GM12873 (cell line): ENCODE results near the gene LPIN3.

Experiments used
- TF ChIP-seq, protein P1 (sequence below): IDR thresholded peaks from 2 replicates; pipeline ENCODE4 v1.5.1; 2012; ENCODE audit warnings: low read depth, mild to moderate bottlenecking, moderate library complexity, low read length, control low read depth; ENCODE audit not compliant: insufficient read depth; ENCODE audit errors: missing control alignments

LPIN3 gene

GRCh38 chr20:41340327-41341055 is at the start of gene LPIN3:
Gene LPIN3, plus strand, starts transcription at chr20:41340821. Its CDS starts 4,983 bp downstream, at chr20:41345804.
- TF ChIP-seq, protein P1, sequence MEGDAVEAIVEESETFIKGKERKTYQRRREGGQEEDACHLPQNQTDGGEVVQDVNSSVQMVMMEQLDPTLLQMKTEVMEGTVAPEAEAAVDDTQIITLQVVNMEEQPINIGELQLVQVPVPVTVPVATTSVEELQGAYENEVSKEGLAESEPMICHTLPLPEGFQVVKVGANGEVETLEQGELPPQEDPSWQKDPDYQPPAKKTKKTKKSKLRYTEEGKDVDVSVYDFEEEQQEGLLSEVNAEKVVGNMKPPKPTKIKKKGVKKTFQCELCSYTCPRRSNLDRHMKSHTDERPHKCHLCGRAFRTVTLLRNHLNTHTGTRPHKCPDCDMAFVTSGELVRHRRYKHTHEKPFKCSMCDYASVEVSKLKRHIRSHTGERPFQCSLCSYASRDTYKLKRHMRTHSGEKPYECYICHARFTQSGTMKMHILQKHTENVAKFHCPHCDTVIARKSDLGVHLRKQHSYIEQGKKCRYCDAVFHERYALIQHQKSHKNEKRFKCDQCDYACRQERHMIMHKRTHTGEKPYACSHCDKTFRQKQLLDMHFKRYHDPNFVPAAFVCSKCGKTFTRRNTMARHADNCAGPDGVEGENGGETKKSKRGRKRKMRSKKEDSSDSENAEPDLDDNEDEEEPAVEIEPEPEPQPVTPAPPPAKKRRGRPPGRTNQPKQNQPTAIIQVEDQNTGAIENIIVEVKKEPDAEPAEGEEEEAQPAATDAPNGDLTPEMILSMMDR, result no peak

DNA sequence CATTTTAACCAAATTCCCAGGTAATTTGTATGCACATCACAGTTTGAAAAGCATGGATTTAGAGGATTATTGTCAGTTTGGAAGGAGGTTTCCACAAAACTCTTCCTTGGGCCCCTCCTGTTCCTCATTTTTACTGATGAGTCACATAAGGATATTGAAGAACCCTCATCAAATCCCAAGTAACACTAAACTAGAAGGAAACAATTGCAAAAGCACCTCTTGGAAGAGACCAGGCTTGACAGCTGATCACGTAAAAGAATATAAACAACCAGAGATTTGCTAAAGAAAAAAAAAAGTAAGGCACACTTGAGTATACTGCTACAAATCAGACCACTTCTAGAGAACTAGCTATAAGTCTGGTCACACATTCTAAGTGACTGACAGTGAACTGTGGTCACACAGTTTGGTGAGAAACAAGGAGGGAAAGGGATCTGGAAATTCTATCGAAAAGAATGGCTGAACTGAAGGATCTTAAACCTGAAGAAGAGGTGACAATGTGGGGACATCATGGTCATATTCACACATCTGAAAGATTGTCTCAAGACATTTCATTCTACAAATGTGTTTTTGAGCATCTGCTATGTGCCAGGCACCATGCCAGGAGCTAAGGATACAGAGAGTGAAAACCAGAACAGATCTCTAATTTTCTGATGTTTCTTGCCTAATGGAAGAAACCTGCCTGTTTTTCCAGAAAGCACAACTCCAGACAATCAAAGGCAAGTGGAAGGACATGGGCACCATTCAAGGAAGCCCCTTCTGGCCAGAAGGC is 47.2 kb upstream of the LPIN3 start:
- TF ChIP-seq, protein P1, result no peak

DNA sequence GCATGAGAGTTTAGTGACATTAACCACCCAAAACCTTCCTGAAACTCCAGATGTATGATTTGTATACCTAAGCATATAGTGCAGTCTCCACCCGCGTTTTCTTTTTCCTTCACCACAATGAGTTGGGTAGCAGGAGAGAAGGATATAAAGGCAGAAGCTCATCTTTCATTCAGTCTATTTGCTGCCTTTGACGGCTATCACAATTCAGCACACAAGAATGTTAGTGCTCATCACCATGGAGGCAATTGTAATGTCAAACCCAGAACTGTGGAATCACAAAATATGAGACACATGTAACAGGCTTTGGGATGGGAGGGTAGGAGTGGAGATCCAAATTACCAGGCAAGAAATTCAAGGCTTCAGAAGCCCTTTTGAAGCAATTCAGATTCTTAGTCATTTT is 40.7 kb upstream of the LPIN3 start:
- TF ChIP-seq, protein P1, result no peak

- TF ChIP-seq, protein P1, result no peak
Observed at GRCh38 chr20:41300383-41300782, 40.2 kb upstream of the LPIN3 start.

GRCh38 chr20:41300886-41301285 is 39.7 kb upstream of the LPIN3 start:
- TF ChIP-seq, protein P1, result no peak

- TF ChIP-seq, protein P1, result no peak
Observed at GRCh38 chr20:41304002-41304401, 36.6 kb upstream of the LPIN3 start.

DNA sequence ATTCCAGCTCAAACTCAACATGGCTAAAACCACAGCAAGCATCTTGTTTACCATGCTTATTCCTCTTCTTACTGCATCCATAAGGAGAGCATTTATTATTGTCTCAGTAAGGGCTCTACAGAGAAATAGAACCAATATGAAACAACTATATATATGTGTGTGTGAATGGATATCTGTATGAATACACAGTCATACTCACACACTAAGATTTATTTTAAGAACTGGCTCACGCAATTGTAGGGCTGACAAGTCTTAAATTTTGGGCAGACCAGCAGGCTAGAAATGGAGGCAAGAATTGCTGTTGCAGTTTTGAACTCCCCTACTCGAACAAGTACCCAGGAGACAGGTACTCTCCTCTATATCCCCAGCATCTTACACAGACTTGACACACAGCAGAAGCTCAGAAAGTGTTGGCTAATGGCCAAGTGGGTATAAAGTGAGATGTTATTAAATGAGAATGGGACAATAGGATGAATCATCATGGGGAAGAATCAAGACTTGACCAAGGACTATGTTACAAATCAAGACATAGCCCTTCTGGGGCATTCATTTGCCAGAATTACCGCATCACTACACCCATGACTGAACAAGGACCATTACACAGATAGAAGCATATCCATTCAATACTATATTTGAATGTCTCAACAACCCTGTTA is 36.1 kb upstream of the LPIN3 start:
- TF ChIP-seq, protein P1, result no peak
